ENCODE results near the gene B3GNT8.

GRCh38 chr19:41386442-41386841 is 40.7 kb downstream of the B3GNT8 start:
- TF ChIP-seq CTCF (IDR thresholded peaks at IDR 0.05) (no peak), POLR2A (IDR thresholded peaks at IDR 0.05) (no peak)

All from vagina (tissue), 2 donors.